ENCODE data around the gene MCUR1. TPM values are rescaled to one million over a fixed set of nuclear protein-coding genes. Genes with fewer than 3 reads are reported as not detected.
"Not testable (repeated sequence)": the region's sequence is repeated elsewhere in the genome, so short reads cannot be mapped to it uniquely, and the experiment has no call there.

The MCUR1 gene
- total and polyA plus RNA-seq, 4 donors, result 6.6 to 32.9 (median 18.3) TPM

DNA sequence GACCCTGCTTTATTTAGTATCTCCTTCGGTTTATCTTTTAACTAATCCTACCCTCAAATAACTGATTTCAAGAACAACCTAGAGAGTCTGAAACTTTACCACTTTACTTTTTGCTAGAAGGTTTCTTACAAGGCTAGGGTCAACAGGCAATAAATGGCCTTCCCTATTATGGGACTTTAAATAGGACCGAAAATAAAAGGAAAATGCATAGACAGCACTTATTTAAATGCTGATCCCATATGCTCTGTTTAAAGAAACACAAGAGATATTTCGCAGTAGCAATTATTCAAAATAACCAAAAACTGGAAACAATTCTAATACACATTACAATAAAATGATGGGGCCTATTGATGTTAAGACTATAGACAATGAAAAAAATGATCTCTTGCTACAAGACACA is 13.7 kb downstream of the MCUR1 start:
- no peak for DNase-seq
- peaks cover 0 to 7% of the 10 kb centered on the region in 2 donors for H3K36me3 ChIP-seq (ENCODE audit: control insufficient read depth in 1 of 2, insufficient read depth in 2 of 2, low read length in 1 of 2)
- no peaks in the 10 kb centered on the region for H3K27me3 ChIP-seq (ENCODE audit: control insufficient read depth in 1 of 2, insufficient read depth in 2 of 2, low read length in 1 of 2)
- H3K4me3 ChIP-seq (ENCODE audit: low read length in 2 of 2), result no peak overlapping the region
- WGBS, 2 donors, result 72 to 89% methylated on average over 3 of the region's 3 CpGs
- no peaks in the 10 kb centered on the region for H3K4me1 ChIP-seq (ENCODE audit: control insufficient read depth in 1 of 2, insufficient read depth in 2 of 2, low read length in 2 of 2)
- intact Hi-C loops (cut with DNase I), result no loop called here
- H3K27ac ChIP-seq (ENCODE audit: low read depth in 1 of 2, low read length in 2 of 2), result no peak overlapping the region
- H3K9me3 ChIP-seq (ENCODE audit: control insufficient read depth, low read length), result no peaks in the 10 kb centered on the region
- no peak for ATAC-seq (ENCODE audit: low FRiP score)

DNA sequence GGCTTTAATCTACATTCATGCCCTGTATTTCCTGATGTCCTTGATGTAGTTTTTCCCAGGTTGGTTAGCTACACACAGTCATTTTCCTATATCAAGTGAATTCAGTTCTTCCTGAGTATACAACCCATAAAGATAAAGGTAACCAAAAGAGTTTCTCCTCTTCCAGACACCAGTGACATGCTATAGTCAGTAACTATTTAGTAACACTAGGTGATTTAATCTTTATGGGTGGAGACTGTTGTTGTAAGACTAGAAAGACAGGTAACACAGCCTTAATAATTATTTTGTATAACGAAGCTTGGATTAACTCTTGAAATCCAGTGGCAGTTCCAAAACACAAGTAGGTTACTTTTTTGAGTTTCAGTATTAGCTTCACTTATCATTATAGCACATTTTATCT is 17.6 kb downstream of the MCUR1 start:
- DNase-seq, result no peak
- intact Hi-C loops (cut with DNase I), result loop anchor here in 1 of 2 donors (10.0 kb wide), 1 partner anchor 268 kb away; no protein-coding TSS in a partner anchor
- WGBS, 2 donors, result 82 to 94% methylated on average over 1 of the region's 1 CpG
- no peaks in the 10 kb centered on the region for H3K4me1 ChIP-seq (ENCODE audit: control insufficient read depth in 1 of 2, insufficient read depth in 2 of 2, low read length in 2 of 2)
- no peak overlapping the region for H3K27ac ChIP-seq (ENCODE audit: low read depth in 1 of 2, low read length in 2 of 2)
- no peaks in the 10 kb centered on the region for H3K27me3 ChIP-seq (ENCODE audit: control insufficient read depth in 1 of 2, insufficient read depth in 2 of 2, low read length in 1 of 2)
- ATAC-seq (ENCODE audit: low FRiP score), result no peak
- no peak overlapping the region for H3K4me3 ChIP-seq (ENCODE audit: low read length in 2 of 2)
- peaks cover 0 to 3% of the 10 kb centered on the region in 2 donors for H3K36me3 ChIP-seq (ENCODE audit: control insufficient read depth in 1 of 2, insufficient read depth in 2 of 2, low read length in 1 of 2)
- H3K9me3 ChIP-seq (ENCODE audit: control insufficient read depth, low read length), result no peaks in the 10 kb centered on the region

DNA sequence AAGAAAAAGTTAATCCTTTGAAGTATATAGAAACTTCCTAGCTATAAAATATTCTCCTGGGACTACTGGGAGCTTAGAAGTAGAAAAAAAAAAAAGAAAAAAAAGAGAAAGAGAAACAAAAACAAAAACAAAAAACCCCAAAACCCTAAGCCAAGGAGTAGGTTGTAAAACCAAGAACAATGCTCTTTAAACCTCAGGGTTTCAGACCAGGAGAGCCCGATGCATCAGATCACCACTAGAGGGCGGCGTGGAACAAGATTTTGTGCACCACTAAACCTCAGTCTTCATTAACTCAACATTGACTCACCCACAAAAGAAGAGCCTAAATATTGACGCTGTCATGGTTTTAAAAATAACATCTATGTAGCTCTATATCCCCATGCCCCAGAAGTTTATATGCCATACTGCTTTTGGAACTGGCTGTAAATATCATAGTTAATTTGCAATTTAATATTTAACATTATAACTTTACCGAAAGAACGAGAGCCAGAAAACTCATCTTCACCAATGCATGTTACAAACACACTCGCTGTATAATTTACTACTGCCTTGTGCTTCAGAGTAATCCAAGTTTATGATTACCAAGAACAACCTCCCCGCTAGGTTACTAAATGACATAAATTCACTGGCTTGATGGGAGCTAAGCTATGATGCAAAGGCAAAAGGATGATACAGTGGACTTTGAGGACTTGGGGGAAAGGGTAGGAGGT is 19.2 kb downstream of the MCUR1 start:
- DNase-seq (peak; percentile 87 to 92), ATAC-seq (ENCODE audit: low FRiP score) (peak; percentile 91)
- WGBS, 2 donors, result 45 to 46% methylated on average over 8 of the region's 8 CpGs
- H3K9me3 ChIP-seq (ENCODE audit: control insufficient read depth, low read length), result no peaks in the 10 kb centered on the region
- intact Hi-C loops (cut with DNase I), result loop anchor here in 1 of 2 donors (10.0 kb wide), 1 partner anchor 270 kb away; no protein-coding TSS in a partner anchor
- H3K4me3 ChIP-seq (ENCODE audit: low read length in 2 of 2), result no peak overlapping the region
- peaks cover 0 to 3% of the 10 kb centered on the region in 2 donors for H3K36me3 ChIP-seq (ENCODE audit: control insufficient read depth in 1 of 2, insufficient read depth in 2 of 2, low read length in 1 of 2)
- H3K4me1 ChIP-seq (ENCODE audit: control insufficient read depth in 1 of 2, insufficient read depth in 2 of 2, low read length in 2 of 2), result no peaks in the 10 kb centered on the region
- no peak overlapping the region for H3K27ac ChIP-seq (ENCODE audit: low read depth in 1 of 2, low read length in 2 of 2)
- no peaks in the 10 kb centered on the region for H3K27me3 ChIP-seq (ENCODE audit: control insufficient read depth in 1 of 2, insufficient read depth in 2 of 2, low read length in 1 of 2)

DNA sequence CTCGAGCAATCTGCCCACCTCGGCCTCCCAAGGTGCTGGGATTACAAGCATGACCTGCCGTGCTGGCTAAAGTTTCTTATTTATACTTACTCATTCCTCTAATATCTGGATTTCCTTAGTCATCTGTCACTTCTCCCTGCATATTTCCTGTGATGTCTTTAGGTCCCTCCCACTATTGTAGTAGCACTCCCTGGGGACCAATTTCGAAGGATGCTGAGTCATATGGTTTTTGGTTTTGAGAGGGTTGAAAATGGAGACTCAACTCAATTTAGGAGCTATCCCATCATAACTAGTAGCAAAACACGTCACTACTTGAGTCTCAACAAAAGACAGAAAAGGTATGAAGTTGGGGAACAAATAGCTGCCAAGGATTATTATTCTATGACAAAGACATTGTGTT is 20.2 kb downstream of the MCUR1 start:
- H3K27ac ChIP-seq (ENCODE audit: low read depth in 1 of 2, low read length in 2 of 2), result no peak overlapping the region
- DNase-seq, result no peak
- H3K4me3 ChIP-seq (ENCODE audit: low read length in 2 of 2), result no peak overlapping the region
- H3K9me3 ChIP-seq (ENCODE audit: control insufficient read depth, low read length), result no peaks in the 10 kb centered on the region
- H3K36me3 ChIP-seq (ENCODE audit: control insufficient read depth in 1 of 2, insufficient read depth in 2 of 2, low read length in 1 of 2), result peaks cover 0 to 3% of the 10 kb centered on the region in 2 donors
- ATAC-seq (ENCODE audit: low FRiP score), result no peak
- no peaks in the 10 kb centered on the region for H3K27me3 ChIP-seq (ENCODE audit: control insufficient read depth in 1 of 2, insufficient read depth in 2 of 2, low read length in 1 of 2)
- H3K4me1 ChIP-seq (ENCODE audit: control insufficient read depth in 1 of 2, insufficient read depth in 2 of 2, low read length in 2 of 2), result no peaks in the 10 kb centered on the region
- WGBS, 2 donors, result 75 to 86% methylated on average over 5 of the region's 5 CpGs
- intact Hi-C loops (cut with DNase I), result loop anchor here in 1 of 2 donors (10.0 kb wide), 1 partner anchor 271 kb away; no protein-coding TSS in a partner anchor

DNA sequence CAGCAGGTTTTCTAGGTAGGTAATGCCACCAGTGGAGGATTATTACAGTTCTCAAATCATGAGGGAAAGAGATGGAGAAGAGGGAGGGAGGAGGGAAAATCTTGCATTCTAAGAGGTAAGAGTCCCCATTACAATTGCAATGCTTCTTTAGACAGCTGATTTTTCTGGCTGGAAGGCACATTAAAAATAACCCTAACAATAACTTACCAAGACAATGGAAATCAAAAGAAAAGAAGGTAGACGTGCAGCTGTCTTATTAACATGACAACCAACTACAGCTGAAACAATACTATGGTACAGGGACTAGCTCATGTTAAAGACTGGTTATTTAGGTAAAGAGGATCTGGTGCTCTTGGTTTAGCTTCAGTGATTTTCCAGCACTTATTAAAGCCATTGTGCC is 24.6 kb downstream of the MCUR1 start:
- WGBS, 2 donors, result 81 to 90% methylated on average over 1 of the region's 1 CpG

DNA sequence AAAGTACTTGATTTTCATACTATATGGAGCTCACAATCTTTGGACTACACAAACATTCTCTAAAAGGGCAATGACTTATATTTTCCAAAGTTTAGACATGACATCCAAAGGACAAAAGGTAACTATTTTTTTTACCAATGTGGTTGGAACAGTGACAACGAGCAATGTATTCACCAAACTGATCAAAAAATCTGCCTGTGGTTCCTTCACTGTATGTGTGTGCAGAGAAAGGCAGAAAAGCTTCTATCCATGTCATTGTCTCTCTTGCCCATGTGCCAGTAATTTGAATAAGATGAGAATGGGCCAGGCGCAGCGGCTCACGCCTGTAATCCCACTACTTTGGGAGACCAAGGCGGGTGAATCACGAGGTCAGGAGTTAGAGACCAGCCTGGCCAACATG is 25.5 kb downstream of the MCUR1 start:
- DNase-seq (no peak), ATAC-seq (ENCODE audit: low FRiP score) (no peak)
- Histone ChIP-seq H3K4me1 (ENCODE audit: control insufficient read depth in 1 of 2, insufficient read depth in 2 of 2, low read length in 2 of 2) (no peaks in the 10 kb centered on the region), H3K27me3 (ENCODE audit: control insufficient read depth in 1 of 2, insufficient read depth in 2 of 2, low read length in 1 of 2) (no peaks in the 10 kb centered on the region), H3K36me3 (ENCODE audit: control insufficient read depth in 1 of 2, insufficient read depth in 2 of 2, low read length in 1 of 2) (no peaks in the 10 kb centered on the region), H3K27ac (ENCODE audit: low read depth in 1 of 2, low read length in 2 of 2) (no peak overlapping the region), H3K4me3 (ENCODE audit: low read length in 2 of 2) (no peak overlapping the region), H3K9me3 (ENCODE audit: control insufficient read depth, low read length) (no peaks in the 10 kb centered on the region)
- WGBS, 2 donors, result 96 to 97% methylated on average over 6 of the region's 6 CpGs
- intact Hi-C loops (cut with DNase I), result no loop called here

More for the DNA sequence above, 24.6 kb downstream of the MCUR1 start:
- intact Hi-C loops (cut with DNase I), result loop anchor here in 1 of 2 donors (10.0 kb wide), 1 partner anchor 275 kb away; no protein-coding TSS in a partner anchor
- DNase-seq (no peak), ATAC-seq (ENCODE audit: low FRiP score) (no peak)
- Histone ChIP-seq H3K9me3 (ENCODE audit: control insufficient read depth, low read length) (no peaks in the 10 kb centered on the region), H3K36me3 (ENCODE audit: control insufficient read depth in 1 of 2, insufficient read depth in 2 of 2, low read length in 1 of 2) (no peaks in the 10 kb centered on the region), H3K4me1 (ENCODE audit: control insufficient read depth in 1 of 2, insufficient read depth in 2 of 2, low read length in 2 of 2) (no peaks in the 10 kb centered on the region), H3K27ac (ENCODE audit: low read depth in 1 of 2, low read length in 2 of 2) (no peak overlapping the region), H3K27me3 (ENCODE audit: control insufficient read depth in 1 of 2, insufficient read depth in 2 of 2, low read length in 1 of 2) (no peaks in the 10 kb centered on the region), H3K4me3 (ENCODE audit: low read length in 2 of 2) (no peak overlapping the region)

DNA sequence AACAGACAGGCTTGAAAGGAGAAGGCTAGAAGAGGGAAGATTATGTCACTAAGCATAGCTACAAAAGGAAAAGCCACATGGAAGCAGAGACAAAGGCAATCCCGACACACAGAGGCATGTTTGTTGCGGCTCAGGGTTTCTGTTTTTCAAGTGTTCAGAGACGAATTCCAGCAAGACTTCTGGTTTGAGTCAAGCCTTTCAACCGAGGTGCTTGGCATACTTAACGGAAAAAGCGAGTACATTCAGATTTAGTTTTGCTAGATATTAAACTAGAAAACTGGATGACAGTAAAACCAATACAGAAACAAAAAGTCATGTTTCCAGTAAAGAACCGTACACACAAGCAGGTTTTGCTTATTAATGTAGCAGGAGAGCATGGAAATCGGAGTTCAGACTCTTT is 27.2 kb downstream of the MCUR1 start:
- intact Hi-C loops (cut with DNase I), result no loop called here
- Histone ChIP-seq H3K36me3 (ENCODE audit: control insufficient read depth in 1 of 2, insufficient read depth in 2 of 2, low read length in 1 of 2) (no peaks in the 10 kb centered on the region), H3K27ac (ENCODE audit: low read depth in 1 of 2, low read length in 2 of 2) (no peak overlapping the region), H3K27me3 (ENCODE audit: control insufficient read depth in 1 of 2, insufficient read depth in 2 of 2, low read length in 1 of 2) (no peaks in the 10 kb centered on the region), H3K4me3 (ENCODE audit: low read length in 2 of 2) (peak overlapping the region in 1 of 2 donors; percentile 13), H3K4me1 (ENCODE audit: control insufficient read depth in 1 of 2, insufficient read depth in 2 of 2, low read length in 2 of 2) (no peaks in the 10 kb centered on the region), H3K9me3 (ENCODE audit: control insufficient read depth, low read length) (no peaks in the 10 kb centered on the region)
- no peak for ATAC-seq (ENCODE audit: low FRiP score)
- WGBS, 2 donors, result 6 to 7% methylated on average over 8 of the region's 8 CpGs
- no peak for DNase-seq

DNA sequence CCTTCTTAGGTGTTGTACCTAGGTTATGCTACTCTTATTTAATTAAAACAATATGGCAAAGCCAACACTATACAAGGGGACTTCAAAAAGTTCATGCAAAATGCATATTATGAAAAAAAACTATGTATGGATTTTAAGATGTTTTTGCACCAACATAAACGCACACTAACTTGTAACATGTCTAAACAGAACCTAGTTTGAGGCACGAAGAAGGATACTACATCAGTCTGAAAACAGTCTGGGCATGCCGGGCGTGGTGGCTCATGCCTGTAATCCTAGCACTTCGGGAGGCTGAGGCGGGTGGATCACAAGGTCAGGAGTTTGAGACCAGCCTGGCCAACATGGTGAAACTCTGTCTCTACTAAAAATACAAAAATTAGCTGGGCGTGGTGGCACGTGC is 34.2 kb downstream of the MCUR1 start:
- H3K27ac ChIP-seq (ENCODE audit: low read depth in 1 of 2, low read length in 2 of 2); H3K36me3 ChIP-seq (ENCODE audit: control insufficient read depth in 1 of 2, insufficient read depth in 2 of 2, low read length in 1 of 2); intact Hi-C loops (cut with DNase I); H3K27me3 ChIP-seq (ENCODE audit: control insufficient read depth in 1 of 2, insufficient read depth in 2 of 2, low read length in 1 of 2); H3K4me1 ChIP-seq (ENCODE audit: control insufficient read depth in 1 of 2, insufficient read depth in 2 of 2, low read length in 2 of 2); ATAC-seq (ENCODE audit: low FRiP score); H3K9me3 ChIP-seq (ENCODE audit: control insufficient read depth, low read length); DNase-seq; H3K4me3 ChIP-seq (ENCODE audit: low read length in 2 of 2): not testable (repeated sequence)
- WGBS, 2 donors, result 93% methylated on average over 8 of the region's 8 CpGs

DNA sequence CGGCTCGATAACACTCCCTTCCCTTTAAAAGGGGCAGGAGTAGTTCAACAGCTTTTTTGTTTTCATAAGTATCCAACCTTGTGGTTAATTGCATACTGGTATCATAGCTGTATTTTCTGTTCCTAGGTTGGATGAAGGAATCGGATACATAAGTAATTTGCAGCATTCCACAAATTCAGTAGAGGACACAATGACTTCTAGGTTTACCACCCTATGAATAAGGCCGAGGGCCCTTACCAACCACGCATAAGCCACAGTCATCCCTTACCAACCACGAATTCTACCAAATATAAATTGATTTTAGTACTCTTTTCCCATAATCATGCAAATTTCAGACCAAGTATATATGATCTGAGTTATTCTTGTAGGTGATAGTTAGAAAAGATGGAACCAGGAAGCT is 36.3 kb downstream of the MCUR1 start:
- Histone ChIP-seq H3K4me3 (ENCODE audit: low read length in 2 of 2) (no peak overlapping the region), H3K36me3 (ENCODE audit: control insufficient read depth in 1 of 2, insufficient read depth in 2 of 2, low read length in 1 of 2) (no peaks in the 10 kb centered on the region), H3K4me1 (ENCODE audit: control insufficient read depth in 1 of 2, insufficient read depth in 2 of 2, low read length in 2 of 2) (no peaks in the 10 kb centered on the region), H3K27me3 (ENCODE audit: control insufficient read depth in 1 of 2, insufficient read depth in 2 of 2, low read length in 1 of 2) (no peaks in the 10 kb centered on the region), H3K9me3 (ENCODE audit: control insufficient read depth, low read length) (no peaks in the 10 kb centered on the region), H3K27ac (ENCODE audit: low read depth in 1 of 2, low read length in 2 of 2) (no peak overlapping the region)
- ATAC-seq (ENCODE audit: low FRiP score) (no peak), DNase-seq (no peak)
- intact Hi-C loops (cut with DNase I), result no loop called here
- 92 to 94% methylated on average over 6 of the region's 6 CpGs for WGBS, 2 donors
